Common myeloid progenitor, CD34-positive (primary cell): ENCODE results near the gene MDGA2.
A peak's percentile ranks its signal among the peaks of the same experiment; 100 is the strongest.

Experiments used
- CTCF ChIA-PET: fragments of 350-600 bp; sonication (Branson Sonifier 250); formaldehyde crosslinking; loops from one replicate; lab custom pipeline; 2021; ENCODE audit warnings: antibody characterized with exemption; lab: Charles Lee
- POLR2A ChIA-PET: fragments of 350-600 bp; sonication (Branson Sonifier 250); formaldehyde crosslinking; loops from one replicate; lab custom pipeline; 2021; ENCODE audit warnings: antibody characterized with exemption; lab: Charles Lee
- DNase-seq, 3 donors: peaks; one replicate each; pipeline versions ENCODE4 v3.0.0 to v3.0.0-alpha.2; 2013
- H3K27ac ChIP-seq, 2 experiments: 1 replicate in 1 of 2; 2 replicates in 1 of 2; pipeline ENCODE4 v1.7.0; 2013; ENCODE audit warnings: inconsistent platforms in 2 of 2, low read length in 2 of 2, mild to moderate bottlenecking in 2 of 2, low read depth in 1 of 2, moderate library complexity in 1 of 2; ENCODE audit not compliant: severe bottlenecking in 2 of 2, insufficient read depth in 1 of 2, poor library complexity in 1 of 2
- H3K27me3 ChIP-seq, 5 experiments: replicated peaks in 2 of 5; 1 replicate in 3 of 5; 2 replicates in 2 of 5; pipeline versions ENCODE4 v1.6.1 to v1.7.0; 2013; ENCODE audit warnings: low read length in 4 of 5, mild to moderate bottlenecking in 2 of 5, moderate library complexity in 2 of 5, inconsistent platforms in 1 of 5; ENCODE audit not compliant: insufficient read depth in 5 of 5, control insufficient read depth in 4 of 5
- H3K36me3 ChIP-seq, 4 experiments: 1 replicate in 2 of 4; 2 replicates in 2 of 4; pipeline versions ENCODE4 v1.6.1 to v1.7.0; 2013; ENCODE audit warnings: low read length in 3 of 4, control low read depth in 1 of 4, mild to moderate bottlenecking in 1 of 4; ENCODE audit not compliant: control insufficient read depth in 4 of 4, insufficient read depth in 4 of 4
- H3K4me1 ChIP-seq, 4 experiments: 1 replicate in 3 of 4; 2 replicates in 1 of 4; pipeline versions ENCODE4 v1.6.1 to v1.7.1; 2013; ENCODE audit warnings: low read length in 3 of 4, mild to moderate bottlenecking in 3 of 4, control low read depth in 1 of 4, inconsistent platforms in 1 of 4, moderate library complexity in 1 of 4; ENCODE audit not compliant: control insufficient read depth in 4 of 4, insufficient read depth in 4 of 4; ENCODE audit errors: control extremely low read depth in 1 of 4
- H3K4me3 ChIP-seq, 7 experiments: 1 replicate in 4 of 7; 2 replicates in 3 of 7; pipeline versions ENCODE4 v1.5.1 to v1.7.0; 2013; ENCODE audit warnings: mild to moderate bottlenecking in 7 of 7, low read length in 6 of 7, moderate library complexity in 6 of 7, inconsistent platforms in 2 of 7, low read depth in 2 of 7, control low read depth in 1 of 7; ENCODE audit not compliant: insufficient read depth in 4 of 7, control insufficient read depth in 1 of 7; ENCODE audit errors: extremely low read depth in 1 of 7
- H3K9me3 ChIP-seq, 5 experiments: 1 replicate in 4 of 5; 2 replicates in 1 of 5; pipeline versions ENCODE4 v1.6.1 to v1.7.1; 2013; ENCODE audit warnings: low read length in 4 of 5, mild to moderate bottlenecking in 2 of 5, inconsistent platforms in 1 of 5, low read depth in 1 of 5, moderate library complexity in 1 of 5; ENCODE audit not compliant: control insufficient read depth in 4 of 5, insufficient read depth in 2 of 5; ENCODE audit errors: control extremely low read depth in 1 of 5
- WGBS: methylation state at CpG from one replicate; pipeline ENCODE4 v1.1.5; 2013; ENCODE audit not compliant: insufficient coverage; 5-methylcytosine and 5-hydroxymethylcytosine counted together

MDGA2 gene

GRCh38 chr14:47264842-47265241, 410.6 kb downstream of the MDGA2 start:
- H3K27ac ChIP-seq, result no peak overlapping the region
- WGBS, result no CpG with 5 or more reads among the region's 1 CpG
- H3K27me3 ChIP-seq, result no peaks in the 10 kb centered on the region
- CTCF ChIA-PET, result no interaction called here
- no peaks in the 10 kb centered on the region for H3K9me3 ChIP-seq
- POLR2A ChIA-PET, result interaction anchor here (1.7 kb wide), 1 partner anchor 8 kb away, joined by 3 read pairs; no protein-coding TSS in a partner anchor
- no peaks in the 10 kb centered on the region for H3K36me3 ChIP-seq
- DNase-seq, result no peak
- H3K4me3 ChIP-seq, result no peak overlapping the region
- H3K4me1 ChIP-seq, result no peaks in the 10 kb centered on the region

- ChIA-PET CTCF (no interaction called here), POLR2A (no interaction called here)
- no peak overlapping the region for H3K4me3 ChIP-seq
- H3K4me1 ChIP-seq, result no peaks in the 10 kb centered on the region
- H3K27ac ChIP-seq, result no peak overlapping the region
- 94% methylated on average over 2 of the region's 2 CpGs for WGBS
- H3K9me3 ChIP-seq, result no peaks in the 10 kb centered on the region
- DNase-seq, result no peak
- no peaks in the 10 kb centered on the region for H3K36me3 ChIP-seq
- H3K27me3 ChIP-seq, result no peaks in the 10 kb centered on the region
Measured at GRCh38 chr14:47262801-47263200, 412.6 kb downstream of the MDGA2 start.

GRCh38 chr14:47261350-47261749, 414.1 kb downstream of the MDGA2 start:
- ChIA-PET POLR2A (no interaction called here), CTCF (no interaction called here)
- H3K36me3 ChIP-seq, result no peaks in the 10 kb centered on the region
- H3K4me3 ChIP-seq, result no peak overlapping the region
- no peaks in the 10 kb centered on the region for H3K9me3 ChIP-seq
- no peak for DNase-seq
- no peaks in the 10 kb centered on the region for H3K27me3 ChIP-seq
- no peak overlapping the region for H3K27ac ChIP-seq
- no peaks in the 10 kb centered on the region for H3K4me1 ChIP-seq

GRCh38 chr14:47259796-47260195, 415.6 kb downstream of the MDGA2 start:
- Histone ChIP-seq H3K27ac (no peak overlapping the region), H3K9me3 (peaks cover 0 to 5% (median 0%) of the 10 kb centered on the region in 5 experiments), H3K4me3 (no peak overlapping the region), H3K4me1 (no peaks in the 10 kb centered on the region), H3K27me3 (no peaks in the 10 kb centered on the region), H3K36me3 (no peaks in the 10 kb centered on the region)
- no CpG with 5 or more reads among the region's 2 CpGs for WGBS
- DNase-seq, result no peak
- CTCF ChIA-PET, result no interaction called here
- POLR2A ChIA-PET, result no interaction called here

- Histone ChIP-seq H3K27me3 (no peaks in the 10 kb centered on the region), H3K36me3 (no peaks in the 10 kb centered on the region), H3K9me3 (peaks cover 0 to 14% (median 5%) of the 10 kb centered on the region in 5 experiments), H3K4me3 (no peak overlapping the region), H3K4me1 (peaks cover 0 to 7% (median 3%) of the 10 kb centered on the region in 4 experiments), H3K27ac (no peak overlapping the region)
- 73% methylated on average over 2 of the region's 2 CpGs for WGBS
- peak in 1 of 3 donors; percentile 7 for DNase-seq
- POLR2A ChIA-PET, result interaction anchor here (1.4 kb wide), 1 partner anchor 9 kb away, joined by 3 read pairs; no protein-coding TSS in a partner anchor
- CTCF ChIA-PET, result interaction anchor here (0.6 to 1.1 kb wide), 2 partner anchors 14 to 96 kb away, joined by 3 read pairs; no protein-coding TSS in a partner anchor
Measured at GRCh38 chr14:47257013-47257412, 418.4 kb downstream of the MDGA2 start.

GRCh38 chr14:47252802-47253201, 422.6 kb downstream of the MDGA2 start:
- Histone ChIP-seq H3K27me3 (no peaks in the 10 kb centered on the region), H3K4me3 (peak overlapping the region in 1 of 7 experiments; percentile 23), H3K9me3 (peaks cover 0 to 14% (median 5%) of the 10 kb centered on the region in 5 experiments), H3K36me3 (no peaks in the 10 kb centered on the region), H3K27ac (no peak overlapping the region), H3K4me1 (peaks cover 0 to 7% (median 3%) of the 10 kb centered on the region in 4 experiments)
- ChIA-PET POLR2A (no interaction called here), CTCF (no interaction called here)
- DNase-seq, result peak; percentile 33 to 76 (median 75)
- no CpG with 5 or more reads among the region's 4 CpGs for WGBS

GRCh38 chr14:47246367-47246766, 429.0 kb downstream of the MDGA2 start:
- Histone ChIP-seq H3K36me3 (no peaks in the 10 kb centered on the region), H3K4me3 (no peak overlapping the region), H3K27ac (no peak overlapping the region), H3K4me1 (no peaks in the 10 kb centered on the region), H3K9me3 (no peaks in the 10 kb centered on the region), H3K27me3 (no peaks in the 10 kb centered on the region)
- no peak for DNase-seq
- WGBS, result no CpG with 5 or more reads among the region's 1 CpG
- ChIA-PET POLR2A (no interaction called here), CTCF (interaction anchor here (0.6 to 1.0 kb wide), 2 partner anchors 25 to 776 kb away, joined by 3 read pairs; no protein-coding TSS in a partner anchor)
